GM18499 (cell line): Measurements from ENCODE around the gene SCN4B.

Experiments
- ATAC-seq: cut with Tn5 transposase; IDR thresholded peaks from one replicate; pipeline ENCODE4 v1.9.1; 2021; ENCODE audit warnings: moderate number of reproducible peaks; ENCODE audit not compliant: insufficient read depth, unreplicated experiment

SCN4B gene

GRCh38 chr11:118175031-118175992 lies 22.7 kb upstream of the SCN4B start:
- no peak for ATAC-seq

GRCh38 chr11:118174006-118174567 lies 21.5 kb upstream of the SCN4B start:
- ATAC-seq: no peak

DNA sequence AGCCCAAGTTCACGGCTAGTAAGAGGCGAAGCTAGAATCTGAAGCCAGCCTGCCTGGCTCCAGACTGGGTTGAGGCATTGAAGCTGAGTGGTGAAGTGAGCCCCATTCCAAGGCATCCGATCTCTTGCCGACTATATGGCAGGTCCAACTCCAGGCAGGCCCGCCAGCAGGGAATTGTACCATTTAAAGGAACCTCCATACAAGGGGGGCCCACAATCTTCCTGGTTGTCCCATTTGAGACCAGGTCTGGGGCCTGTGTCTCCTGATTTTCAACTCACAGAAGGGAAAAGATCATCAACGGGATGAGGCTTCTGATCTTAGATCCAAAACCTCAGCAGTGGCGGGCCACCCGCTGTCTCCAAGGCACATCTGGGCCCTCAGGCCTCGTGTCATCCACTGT lies 19.7 kb upstream of the SCN4B start:
- ATAC-seq: no peak

DNA sequence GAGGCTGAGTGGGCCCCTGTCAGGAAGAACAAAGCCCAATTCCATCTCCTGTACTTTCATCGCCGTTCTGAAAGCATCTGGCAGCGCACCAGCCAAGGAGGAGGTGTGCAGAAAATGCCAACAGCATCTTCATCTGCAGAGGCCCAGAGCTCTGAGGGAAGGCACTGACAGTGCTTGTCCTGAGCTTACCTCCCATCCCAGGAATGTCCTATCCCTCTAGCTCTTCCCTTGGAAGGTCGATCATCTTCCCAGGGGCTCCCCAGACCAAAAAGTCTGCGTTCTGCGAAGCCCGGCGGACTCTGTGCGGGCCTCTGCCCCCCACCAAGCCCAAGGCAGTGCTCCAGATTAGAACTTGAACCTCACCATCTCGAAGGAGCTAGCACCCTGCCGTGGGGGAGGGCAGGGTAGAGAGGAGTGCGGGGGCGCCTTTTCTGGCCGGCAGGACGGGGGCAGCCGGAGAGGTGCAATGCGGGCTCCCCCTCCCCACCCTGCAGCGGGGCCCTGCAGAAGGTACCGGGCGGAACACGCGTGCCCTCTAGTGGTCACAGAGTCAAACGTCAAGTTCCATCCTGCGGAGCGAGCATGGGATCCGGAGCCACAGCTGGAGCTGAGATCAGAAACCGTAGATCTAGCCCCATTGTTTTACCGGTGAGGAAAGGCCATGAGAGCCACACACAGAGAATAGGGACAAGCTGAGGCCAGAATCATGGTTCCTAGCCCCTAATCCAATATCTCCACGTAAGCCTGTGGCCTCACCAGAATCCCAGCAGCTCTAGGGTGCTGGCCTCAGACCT lies 18.8 kb upstream of the SCN4B start:
- ATAC-seq: no peak

DNA sequence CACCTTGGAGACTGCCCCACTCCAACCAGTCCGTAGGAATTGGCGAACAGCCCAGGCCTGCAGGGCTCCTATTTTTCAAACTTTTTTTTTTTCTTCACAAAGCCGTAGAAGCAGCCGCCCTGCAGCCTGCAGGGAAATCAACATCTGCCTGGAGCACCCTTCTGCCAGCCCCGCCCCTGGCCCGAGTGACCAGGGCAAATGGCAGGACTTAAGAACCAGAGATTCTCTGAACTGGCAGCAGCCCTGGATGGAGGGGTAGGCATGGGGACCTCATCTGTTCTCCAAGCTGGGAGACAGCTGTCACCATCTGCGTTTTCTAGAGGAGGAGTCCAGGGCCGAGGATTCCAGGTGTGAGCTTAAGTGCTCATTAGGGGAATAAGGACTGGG lies 18.3 kb upstream of the SCN4B start:
- no peak for ATAC-seq

GRCh38 chr11:118170231-118170630 lies 17.6 kb upstream of the SCN4B start:
- no peak for ATAC-seq

DNA sequence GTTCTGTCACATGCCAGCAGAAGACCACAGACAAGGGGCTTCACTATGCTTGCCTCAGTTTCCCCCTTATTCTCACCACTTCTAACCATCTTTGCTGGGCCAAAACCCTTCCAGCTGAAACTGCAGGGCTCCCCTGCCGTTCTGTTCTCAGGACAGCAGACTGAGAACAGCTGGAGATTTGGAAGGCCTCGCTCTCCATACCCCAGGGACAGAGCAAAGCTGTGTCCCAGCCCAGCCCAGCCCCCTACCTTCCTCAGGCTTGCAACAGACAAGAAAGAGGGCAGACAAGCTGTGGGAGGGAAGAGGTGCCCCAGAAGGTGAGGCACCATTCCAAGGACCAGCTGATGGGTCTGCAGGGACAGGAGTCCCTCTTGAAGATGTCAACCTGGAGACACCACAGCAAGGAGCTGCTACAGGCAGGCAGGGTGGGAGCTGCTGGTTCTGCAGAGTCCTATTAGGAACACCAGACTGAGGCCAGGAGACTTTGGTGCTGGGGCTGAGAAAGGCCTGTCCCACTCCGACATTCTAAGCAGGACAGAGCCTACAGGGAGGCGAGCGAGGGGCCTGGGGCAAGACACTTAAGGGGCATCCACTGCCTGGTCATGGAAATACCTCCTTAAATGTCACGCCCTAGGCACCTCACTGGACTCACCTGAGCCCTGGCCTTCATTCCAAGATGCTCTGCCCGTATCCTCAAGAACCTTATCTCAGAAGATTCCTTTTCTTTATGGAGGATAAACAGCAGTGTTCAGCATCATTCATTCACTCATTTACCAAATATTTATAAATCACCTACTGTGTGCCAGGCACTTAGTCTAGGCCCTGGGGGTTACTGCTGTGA lies 16.9 kb upstream of the SCN4B start:
- ATAC-seq: no peak

DNA sequence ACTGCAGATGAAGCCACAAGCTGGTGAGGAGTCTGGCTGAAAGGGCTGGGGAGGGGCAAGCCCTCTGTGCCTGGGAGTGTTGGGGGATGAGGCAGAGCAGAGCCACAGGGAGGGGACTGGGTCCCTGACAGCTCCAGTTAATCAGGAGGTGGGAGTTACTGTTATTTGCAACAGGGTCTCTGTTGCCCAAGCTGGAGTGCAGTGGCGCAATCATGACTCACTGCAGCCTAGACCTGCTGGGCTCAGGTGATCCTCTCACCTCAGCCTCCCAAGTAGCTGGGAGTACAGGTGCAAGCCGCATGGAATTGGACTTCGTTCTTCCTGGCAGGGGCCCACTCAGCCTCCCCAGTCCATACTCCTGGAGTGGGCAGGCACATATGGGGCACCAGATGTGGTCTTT lies 16.1 kb upstream of the SCN4B start:
- no peak for ATAC-seq

GRCh38 chr11:118168316-118168715 lies 15.7 kb upstream of the SCN4B start:
- ATAC-seq: no peak

DNA sequence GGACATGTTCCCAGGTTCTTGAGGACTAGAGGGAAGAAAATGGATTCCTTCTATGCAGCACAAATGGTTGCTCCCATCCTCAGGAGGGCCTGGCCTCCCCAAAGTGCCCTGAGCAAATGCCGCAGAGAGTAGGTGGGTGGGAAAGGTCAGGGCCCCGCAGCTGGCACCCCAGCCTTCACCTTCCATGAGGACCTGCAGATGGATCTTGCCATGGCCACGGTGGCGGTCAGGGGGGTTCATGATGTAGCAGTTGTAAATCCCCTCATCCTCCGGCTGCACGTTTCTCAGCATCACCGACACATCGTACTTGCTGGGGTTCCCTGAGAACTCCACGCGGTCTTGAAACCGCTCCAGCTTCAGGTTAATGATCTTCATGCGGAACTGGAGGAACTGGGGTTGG lies 15.3 kb upstream of the SCN4B start:
- no peak for ATAC-seq

DNA sequence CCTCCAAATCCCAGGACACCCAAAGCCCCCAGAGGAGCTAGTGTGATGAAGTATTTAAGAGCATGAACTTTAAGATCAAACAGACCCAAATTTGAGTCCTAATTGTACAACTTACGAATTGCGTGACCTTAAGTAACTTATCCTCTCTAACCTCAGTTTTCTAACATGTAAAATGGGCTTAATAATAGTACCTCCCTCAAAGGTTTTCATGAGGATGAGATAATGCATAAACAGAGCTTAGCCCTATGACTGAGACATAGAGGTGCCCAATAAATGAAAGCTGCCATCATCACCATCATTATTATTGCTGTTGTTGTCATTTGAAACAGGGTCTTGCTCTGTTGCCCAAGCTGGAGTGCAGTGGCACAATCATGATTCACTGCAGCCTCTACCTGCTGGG lies 14.6 kb upstream of the SCN4B start:
- ATAC-seq: no peak

GRCh38 chr11:118166641-118167040 lies 14.0 kb upstream of the SCN4B start:
- no peak for ATAC-seq

- no peak for ATAC-seq
Measured at GRCh38 chr11:118164885-118165284, 12.3 kb upstream of the SCN4B start.

DNA sequence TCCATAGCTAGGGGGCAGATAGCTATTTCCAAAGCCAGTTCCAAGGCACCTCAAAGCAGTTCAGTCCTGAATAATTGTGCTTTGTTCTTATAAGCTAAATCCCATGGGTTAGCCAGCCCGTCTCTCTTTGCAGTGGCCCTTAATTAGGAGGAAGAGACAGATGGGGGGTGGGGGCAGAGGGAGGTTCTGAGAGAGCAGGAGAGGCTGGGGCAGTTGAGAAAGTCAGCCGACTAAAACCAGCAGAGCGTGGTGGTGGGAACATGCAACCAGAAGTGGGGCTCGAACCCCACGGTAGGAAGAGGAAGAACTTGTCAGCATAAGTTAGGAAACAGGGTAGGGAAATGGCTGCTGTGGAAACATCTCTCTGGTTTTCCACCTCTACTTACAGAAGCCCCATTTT lies 10.9 kb upstream of the SCN4B start:
- no peak for ATAC-seq

- no peak for ATAC-seq
Measured at GRCh38 chr11:118162846-118163245, 10.2 kb upstream of the SCN4B start.

DNA sequence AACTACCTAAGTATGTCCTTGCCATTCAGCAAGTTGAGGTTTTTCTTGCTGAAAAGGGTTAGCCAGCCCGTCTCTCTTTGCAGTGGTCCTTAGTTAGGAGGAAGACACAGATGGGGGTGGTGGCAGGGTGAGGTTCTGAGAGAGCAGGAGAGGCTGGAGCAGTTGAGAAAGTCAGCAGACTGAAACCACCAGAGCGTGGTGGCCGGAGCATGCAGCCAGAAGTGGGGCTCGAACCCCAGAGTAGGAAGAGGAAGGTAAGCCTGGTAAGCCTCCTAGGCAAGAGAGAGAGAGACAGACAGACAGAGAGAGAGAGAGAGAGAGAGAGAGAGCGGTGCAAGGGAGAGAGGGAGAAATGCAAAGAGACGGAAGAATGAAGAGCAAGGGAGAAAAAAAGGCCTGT lies 9.2 kb upstream of the SCN4B start:
- no peak for ATAC-seq

DNA sequence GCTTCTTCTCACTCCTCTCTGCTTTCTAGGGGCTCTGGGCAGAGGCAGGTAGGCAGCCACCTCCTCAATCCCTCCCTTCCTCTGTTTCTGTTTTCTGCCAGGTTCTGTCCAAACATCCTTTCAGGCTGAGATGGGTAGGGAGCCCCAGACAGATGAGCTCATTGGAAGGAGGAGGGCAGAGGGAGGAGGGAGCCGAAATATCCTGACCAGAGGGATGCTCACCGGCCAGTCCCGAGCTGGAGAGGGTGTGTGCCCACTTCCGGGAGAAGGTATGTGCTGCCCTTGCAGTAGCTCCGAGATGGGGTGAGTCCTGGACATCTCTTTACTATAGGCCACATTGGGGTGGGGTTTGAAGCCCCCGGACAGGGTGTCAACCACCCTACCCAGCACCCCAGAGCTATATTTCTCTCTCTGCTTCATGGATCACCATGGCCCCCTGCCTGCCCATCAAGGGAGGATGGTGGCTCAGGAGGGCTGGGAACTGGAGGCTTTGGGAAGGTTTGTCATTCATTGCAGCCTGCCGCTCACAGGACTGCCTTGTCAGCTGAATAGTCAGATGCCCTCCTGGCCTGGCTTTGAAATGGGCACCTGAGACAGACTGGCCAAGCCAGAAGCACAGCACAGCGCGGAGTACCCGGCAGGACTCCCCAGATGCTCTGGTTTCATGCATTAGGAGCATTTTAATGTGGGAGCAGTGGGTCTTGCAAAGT lies 4.7 kb upstream of the SCN4B start:
- no peak for ATAC-seq

- ATAC-seq: no peak
Measured at GRCh38 chr11:118156531-118157185, 4.0 kb upstream of the SCN4B start.
